Loucy (cell line): Measurements from ENCODE around the gene SLC17A7.

Experiments used
- H2AFZ ChIP-seq: fragments of 200-600 bp; sonication (generic); 2 replicates; pipeline ENCODE4 v1.6.0; 2016; ENCODE audit warnings: antibody characterized with exemption, mild to moderate bottlenecking, low read length, moderate library complexity
- H3F3A ChIP-seq: fragments of 200-600 bp; 2 replicates; pipeline ENCODE4 v1.6.0; 2016; ENCODE audit warnings: antibody characterized with exemption, low read depth, mild to moderate bottlenecking
- H3K27me3 ChIP-seq: fragments of 200-600 bp; sonication (generic); 2 replicates; pipeline ENCODE4 v1.6.1; 2014; ENCODE audit warnings: low read length, mild to moderate bottlenecking; ENCODE audit not compliant: insufficient read depth, poor library complexity, severe bottlenecking
- H3K36me3 ChIP-seq: fragments of 200-600 bp; sonication (generic); 2 replicates; pipeline ENCODE4 v1.6.1; 2016; ENCODE audit warnings: low read length; ENCODE audit not compliant: insufficient read depth
- H3K4me1 ChIP-seq: fragments of 200-600 bp; sonication (generic); 2 replicates; pipeline ENCODE4 v1.5.1; 2014; ENCODE audit warnings: low read length, mild to moderate bottlenecking; ENCODE audit not compliant: insufficient read depth, poor library complexity, severe bottlenecking
- H3K4me2 ChIP-seq: fragments of 200-600 bp; sonication (generic); 2 replicates; pipeline ENCODE4 v1.6.0; 2014; ENCODE audit warnings: antibody characterized with exemption, low read length, low read depth, mild to moderate bottlenecking; ENCODE audit not compliant: poor library complexity, severe bottlenecking
- H3K4me3 ChIP-seq: fragments of 200-600 bp; sonication (generic); 2 replicates; pipeline ENCODE4 v1.5.1; 2014; ENCODE audit warnings: low read length, mild to moderate bottlenecking, mixed read lengths; ENCODE audit not compliant: poor library complexity, severe bottlenecking
- H3K79me2 ChIP-seq: fragments of 200-600 bp; sonication (generic); 2 replicates; pipeline ENCODE4 v1.6.1; 2014; ENCODE audit warnings: low read length; ENCODE audit not compliant: insufficient read depth
- H3K9ac ChIP-seq: fragments of 200-600 bp; sonication (generic); 2 replicates; pipeline ENCODE4 v1.6.0; 2014; ENCODE audit warnings: mild to moderate bottlenecking, low read depth, low read length, moderate library complexity; ENCODE audit not compliant: poor library complexity, severe bottlenecking
- H3K9me2 ChIP-seq: fragments of 200-600 bp; sonication (generic); replicated peaks from 2 replicates; pipeline ENCODE4 v1.6.1; 2016; ENCODE audit warnings: low read depth, low read length, mixed read lengths
- H3K9me3 ChIP-seq: fragments of 200-600 bp; sonication (generic); 2 replicates; pipeline ENCODE4 v1.6.1; 2014; ENCODE audit warnings: mild to moderate bottlenecking, antibody characterized with exemption, low read length, low read depth; ENCODE audit not compliant: insufficient read depth
- H4K20me1 ChIP-seq: fragments of 200-600 bp; sonication (generic); 2 replicates; pipeline ENCODE4 v1.6.0; 2014; ENCODE audit warnings: antibody characterized with exemption, low read length, mild to moderate bottlenecking; ENCODE audit not compliant: insufficient read depth, poor library complexity, severe bottlenecking
- EZH2phosphoT487 ChIP-seq: fragments of 200-600 bp; IDR thresholded peaks from 2 replicates; pipeline ENCODE4 v1.6.1; 2018; ENCODE audit warnings: antibody characterized with exemption, mild to moderate bottlenecking, moderate library complexity, borderline replicate concordance
- TF ChIP-seq, protein P1 (sequence below): fragments of 200-600 bp; sonication (generic); conservative IDR thresholded peaks from 2 replicates; pipeline ENCODE4 v1.5.1; 2014; ENCODE audit warnings: mild to moderate bottlenecking, antibody characterized with exemption, low read length

SLC17A7 gene

DNA sequence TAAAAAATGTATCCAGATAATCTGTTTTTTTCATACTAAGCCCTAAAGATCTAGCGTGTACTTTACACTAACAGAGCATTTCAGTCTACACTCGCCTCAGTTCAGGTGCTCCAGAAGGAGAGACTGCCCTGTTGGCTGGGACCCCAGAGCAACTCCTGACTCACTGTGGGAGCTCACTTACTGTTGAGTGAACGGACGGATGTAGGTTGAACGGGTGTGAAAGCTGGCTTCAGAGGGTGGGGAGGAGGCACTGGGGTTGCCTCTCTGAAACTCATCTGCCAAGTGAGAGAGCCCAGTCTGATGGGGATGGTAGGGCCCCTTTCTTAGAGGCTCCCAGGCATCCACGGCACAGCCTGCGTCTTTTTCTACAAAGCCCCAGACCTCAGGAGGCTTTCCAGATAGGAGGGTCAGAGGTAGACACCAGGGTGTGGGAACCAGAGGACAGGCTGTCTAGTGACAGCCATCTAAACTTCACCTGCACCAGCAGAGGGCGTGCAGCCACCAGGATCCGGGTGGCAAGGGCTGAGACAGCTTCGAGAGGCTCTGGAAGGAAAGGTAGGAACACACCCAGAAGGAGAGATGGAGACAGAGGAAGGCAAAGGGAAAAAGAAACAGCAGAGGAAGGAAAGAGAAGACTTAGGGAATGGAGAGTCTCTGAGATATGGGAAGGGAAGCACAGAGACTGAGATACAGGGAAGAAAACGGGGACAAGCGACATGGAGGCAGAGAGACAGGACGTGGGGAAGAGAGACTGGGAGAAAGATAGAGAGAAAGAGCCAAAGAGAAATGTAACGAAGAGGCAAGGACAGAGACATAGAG, 49.5 kb downstream of the SLC17A7 start:
- TF ChIP-seq EZH2phosphoT487: no peak
- TF ChIP-seq, protein P1, sequence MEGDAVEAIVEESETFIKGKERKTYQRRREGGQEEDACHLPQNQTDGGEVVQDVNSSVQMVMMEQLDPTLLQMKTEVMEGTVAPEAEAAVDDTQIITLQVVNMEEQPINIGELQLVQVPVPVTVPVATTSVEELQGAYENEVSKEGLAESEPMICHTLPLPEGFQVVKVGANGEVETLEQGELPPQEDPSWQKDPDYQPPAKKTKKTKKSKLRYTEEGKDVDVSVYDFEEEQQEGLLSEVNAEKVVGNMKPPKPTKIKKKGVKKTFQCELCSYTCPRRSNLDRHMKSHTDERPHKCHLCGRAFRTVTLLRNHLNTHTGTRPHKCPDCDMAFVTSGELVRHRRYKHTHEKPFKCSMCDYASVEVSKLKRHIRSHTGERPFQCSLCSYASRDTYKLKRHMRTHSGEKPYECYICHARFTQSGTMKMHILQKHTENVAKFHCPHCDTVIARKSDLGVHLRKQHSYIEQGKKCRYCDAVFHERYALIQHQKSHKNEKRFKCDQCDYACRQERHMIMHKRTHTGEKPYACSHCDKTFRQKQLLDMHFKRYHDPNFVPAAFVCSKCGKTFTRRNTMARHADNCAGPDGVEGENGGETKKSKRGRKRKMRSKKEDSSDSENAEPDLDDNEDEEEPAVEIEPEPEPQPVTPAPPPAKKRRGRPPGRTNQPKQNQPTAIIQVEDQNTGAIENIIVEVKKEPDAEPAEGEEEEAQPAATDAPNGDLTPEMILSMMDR: peak; percentile 97
- Histone ChIP-seq H3K9ac (peak overlapping the region; percentile 29), H3F3A (no peaks in the 10 kb centered on the region; the same call in 1 of the 2 replicates), H3K79me2 (no peaks in the 10 kb centered on the region), H3K9me3 (no peaks in the 10 kb centered on the region), H3K36me3 (no peaks in the 10 kb centered on the region), H2AFZ (peak overlapping the region; percentile 66), H4K20me1 (no peaks in the 10 kb centered on the region), H3K27me3 (no peaks in the 10 kb centered on the region), H3K4me1 (peaks cover 21% of the 10 kb centered on the region), H3K9me2 (no peaks in the 10 kb centered on the region), H3K4me3 (peak overlapping the region; percentile 16), H3K4me2 (peak overlapping the region; percentile 49)

DNA sequence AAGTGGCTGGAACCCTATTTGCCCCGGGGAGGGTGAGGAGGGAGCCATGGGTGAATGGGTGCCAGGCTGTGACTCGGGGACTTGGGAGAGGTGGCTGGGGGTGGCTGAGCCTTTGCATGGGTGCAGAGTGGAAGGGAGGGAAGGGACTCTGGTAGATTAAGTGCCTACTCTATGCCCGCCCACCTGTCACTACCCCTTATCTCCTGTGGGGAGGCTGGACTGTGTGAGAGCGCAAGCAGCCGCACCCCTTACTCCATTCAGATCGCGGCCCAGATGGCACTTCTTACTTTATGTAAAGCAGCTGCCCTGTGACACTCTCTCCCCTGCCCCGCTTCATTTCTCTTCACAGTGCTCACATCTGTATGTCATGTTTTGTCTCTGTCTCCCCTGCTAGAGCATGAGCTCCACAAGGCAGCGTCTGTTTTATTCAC, 50.4 kb downstream of the SLC17A7 start:
- no peak overlapping the region for H3K9ac ChIP-seq
- no peaks in the 10 kb centered on the region for H4K20me1 ChIP-seq
- no peak overlapping the region for H3K4me2 ChIP-seq
- H3K4me1 ChIP-seq: peaks cover 21% of the 10 kb centered on the region
- H3K9me2 ChIP-seq: no peaks in the 10 kb centered on the region
- no peak overlapping the region for H2AFZ ChIP-seq
- no peak overlapping the region for H3K4me3 ChIP-seq
- no peaks in the 10 kb centered on the region; the same call in 1 of the 2 replicates for H3F3A ChIP-seq
- H3K27me3 ChIP-seq: no peaks in the 10 kb centered on the region
- H3K9me3 ChIP-seq: no peaks in the 10 kb centered on the region
- TF ChIP-seq, protein P1: no peak
- TF ChIP-seq EZH2phosphoT487: no peak
- no peaks in the 10 kb centered on the region for H3K79me2 ChIP-seq
- no peaks in the 10 kb centered on the region for H3K36me3 ChIP-seq

DNA sequence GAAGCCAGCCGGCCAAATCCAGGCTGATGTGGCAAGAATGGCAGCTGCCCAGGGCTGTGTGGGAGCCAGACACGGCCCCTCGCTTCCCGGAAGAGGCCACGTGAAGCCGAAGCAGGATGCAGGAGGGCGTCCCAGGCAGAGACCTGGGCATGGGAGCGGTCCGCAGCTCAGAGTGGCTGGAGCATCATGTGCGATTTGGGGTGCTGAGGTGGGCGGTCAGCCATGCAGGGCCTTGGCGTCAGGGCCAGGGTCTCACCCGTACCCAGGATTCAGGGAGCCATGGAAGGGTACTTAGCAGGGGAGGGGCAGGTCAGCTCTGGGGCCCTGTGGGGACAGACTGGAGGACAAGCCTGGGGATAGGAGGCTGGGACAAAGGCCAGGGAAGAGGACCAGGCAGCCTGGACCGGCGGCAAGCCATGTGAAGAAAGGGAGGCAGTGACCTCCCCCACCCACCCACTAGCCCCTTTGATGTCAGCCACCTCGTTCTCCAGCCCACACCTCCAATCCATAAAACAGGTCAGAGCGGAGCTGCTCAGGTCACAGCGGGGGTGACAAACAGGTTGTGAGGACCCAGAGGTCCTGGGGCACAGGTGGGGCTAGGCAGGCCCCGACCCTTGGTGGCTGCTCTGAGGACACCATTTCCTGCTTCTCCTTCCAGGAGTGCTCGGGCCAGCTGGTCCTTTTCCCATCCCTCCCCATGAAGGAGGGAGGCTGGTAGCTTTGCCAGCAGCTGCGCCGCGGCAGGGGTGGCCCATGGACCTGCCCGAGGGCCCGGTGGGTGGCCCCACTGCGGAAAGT, 51.0 kb downstream of the SLC17A7 start:
- Histone ChIP-seq H3K4me2 (no peak overlapping the region), H3K9me3 (no peaks in the 10 kb centered on the region), H4K20me1 (no peaks in the 10 kb centered on the region), H2AFZ (no peak overlapping the region), H3K79me2 (no peaks in the 10 kb centered on the region), H3K4me1 (peaks cover 16% of the 10 kb centered on the region), H3K27me3 (no peaks in the 10 kb centered on the region), H3K9ac (no peak overlapping the region), H3K36me3 (no peaks in the 10 kb centered on the region), H3K9me2 (no peaks in the 10 kb centered on the region), H3F3A (no peaks in the 10 kb centered on the region; the same call in 1 of the 2 replicates), H3K4me3 (no peak overlapping the region)
- TF ChIP-seq, protein P1: no peak
- TF ChIP-seq EZH2phosphoT487: no peak
